HG02870 (cell line): ENCODE measurements around the gene MDH2.
"Not testable (repeated sequence)": the region's sequence is repeated elsewhere in the genome, so short reads cannot be mapped to it uniquely, and the experiment has no call there.

Experiments
- ATAC-seq: cut with Tn5 transposase; IDR thresholded peaks from one replicate; pipeline ENCODE4 v1.9.1; 2021; ENCODE audit warnings: mild to moderate bottlenecking, moderate library complexity; ENCODE audit not compliant: unreplicated experiment

MDH2 gene

GRCh38 chr7:76044375-76044865, 3.5 kb upstream of the MDH2 start:
- ATAC-seq, result no peak

GRCh38 chr7:76047305-76047810, 548 bp upstream of the MDH2 start:
- ATAC-seq, result no peak

GRCh38 chr7:76048668-76048988, 722 bp downstream of the MDH2 start:
- ATAC-seq, result no peak

GRCh38 chr7:76049295-76049694, 1.4 kb downstream of the MDH2 start:
- ATAC-seq, result no peak

GRCh38 chr7:76050545-76050944, 2.6 kb downstream of the MDH2 start:
- ATAC-seq, result no peak

GRCh38 chr7:76051840-76052239, 3.9 kb downstream of the MDH2 start:
- ATAC-seq, result no peak

- not testable (repeated sequence) for ATAC-seq
These were observed 4.8 kb downstream of the MDH2 start for GRCh38 chr7:76052681-76053080.

GRCh38 chr7:76053461-76053860, 5.6 kb downstream of the MDH2 start:
- peak; percentile 47 for ATAC-seq

GRCh38 chr7:76054123-76055120, 6.5 kb downstream of the MDH2 start:
- no peak for ATAC-seq

- ATAC-seq, result no peak
These were observed 8.3 kb downstream of the MDH2 start for GRCh38 chr7:76056241-76056640.

GRCh38 chr7:76057103-76057812, 9.4 kb downstream of the MDH2 start:
- no peak for ATAC-seq

- ATAC-seq, result no peak
These were observed 9.9 kb downstream of the MDH2 start for GRCh38 chr7:76057813-76058145.

GRCh38 chr7:76058745-76059144, 10.8 kb downstream of the MDH2 start:
- ATAC-seq, result not testable (repeated sequence)

GRCh38 chr7:76060842-76061241, 12.9 kb downstream of the MDH2 start:
- no peak for ATAC-seq

- ATAC-seq, result no peak
These were observed 14.3 kb downstream of the MDH2 start for GRCh38 chr7:76062254-76062653.

GRCh38 chr7:76063114-76063513, 15.2 kb downstream of the MDH2 start:
- no peak for ATAC-seq

GRCh38 chr7:76063525-76063924, 15.6 kb downstream of the MDH2 start:
- no peak for ATAC-seq

GRCh38 chr7:76064208-76064970, 16.5 kb downstream of the MDH2 start:
- no peak for ATAC-seq

- ATAC-seq, result no peak
These were observed 17.2 kb downstream of the MDH2 start for GRCh38 chr7:76065016-76065612.

- ATAC-seq, result no peak
These were observed 19.0 kb downstream of the MDH2 start for GRCh38 chr7:76066716-76067503.
